HG03045 (cell line): Measurements from ENCODE around the gene HS3ST2.

Source experiments
- ATAC-seq: cut with Tn5 transposase; IDR thresholded peaks from one replicate; pipeline ENCODE4 v1.9.1; 2021; ENCODE audit warnings: mild to moderate bottlenecking, moderate library complexity; ENCODE audit not compliant: unreplicated experiment

The HS3ST2 gene

DNA sequence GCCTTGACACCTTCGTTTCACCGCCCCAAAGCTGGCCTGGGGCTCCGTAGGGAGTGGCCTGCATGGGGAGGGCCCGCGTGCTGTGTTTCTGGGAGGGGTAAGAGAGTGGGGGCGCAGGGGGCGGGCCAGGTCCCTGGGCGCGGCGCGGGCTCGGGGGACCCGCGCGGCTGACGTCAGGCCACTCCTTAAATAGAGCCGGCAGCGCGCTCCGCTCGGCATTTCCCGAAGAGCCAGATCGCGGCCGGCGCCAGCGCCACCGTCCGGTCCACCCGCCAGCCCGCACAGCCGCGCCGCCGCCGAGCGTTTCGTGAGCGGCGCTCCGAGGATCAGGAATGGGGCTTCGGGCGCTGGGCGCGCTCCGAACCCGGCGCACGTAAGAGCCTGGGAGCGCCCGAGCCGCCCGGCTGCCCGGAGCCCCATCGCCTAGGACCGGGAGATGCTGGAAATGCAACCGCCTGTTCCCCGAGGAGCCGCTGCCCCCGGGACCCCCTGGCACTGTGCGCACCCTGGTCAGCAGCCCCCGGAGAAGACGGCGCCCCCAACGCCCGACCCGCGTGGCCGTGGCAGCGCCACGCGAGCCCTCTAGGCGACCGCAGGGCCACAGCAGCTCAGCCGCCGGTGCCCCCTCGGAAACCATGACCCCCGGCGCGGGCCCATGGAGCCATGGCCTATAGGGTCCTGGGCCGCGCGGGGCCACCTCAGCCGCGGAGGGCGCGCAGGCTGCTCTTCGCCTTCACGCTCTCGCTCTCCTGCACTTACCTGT lies at the start of gene HS3ST2:
HS3ST2 (plus strand) TSS at position 215 of the 763 bp plus-strand sequence; CDS start at position 664, 449 bp downstream.
- no peak for ATAC-seq

DNA sequence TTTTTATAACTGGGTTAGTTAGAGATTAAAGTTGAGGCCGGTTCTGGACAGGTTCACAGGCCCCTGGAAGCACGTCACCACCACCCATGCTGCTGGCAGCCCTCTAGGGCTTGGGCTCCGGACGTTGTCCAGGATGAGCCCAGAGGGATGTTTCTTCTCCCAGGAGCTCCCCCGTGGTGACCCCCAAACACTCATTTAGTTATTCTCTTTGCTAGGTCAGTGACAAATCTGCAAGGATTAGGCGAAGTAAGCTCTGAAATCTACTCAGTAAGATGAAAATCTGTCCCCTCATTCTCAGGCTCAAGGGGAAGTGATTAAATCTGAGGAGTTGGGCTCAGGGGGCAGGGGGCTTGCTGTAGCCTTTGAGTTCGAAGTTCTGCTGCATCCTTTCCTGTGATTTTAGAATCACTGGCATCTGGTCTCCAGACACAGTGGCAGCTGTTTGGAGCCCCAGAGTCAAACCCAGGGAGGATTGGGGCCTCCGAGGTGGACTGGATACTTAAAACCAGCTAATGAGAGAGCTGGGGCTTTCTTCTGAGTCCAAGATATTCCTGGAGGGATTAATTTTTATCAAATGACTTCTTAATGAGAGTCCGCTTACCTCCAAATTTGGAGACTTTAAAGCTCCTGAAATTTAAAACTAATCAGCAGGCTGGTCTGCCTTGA lies 49.2 kb upstream of the HS3ST2 start:
- ATAC-seq = no peak

DNA sequence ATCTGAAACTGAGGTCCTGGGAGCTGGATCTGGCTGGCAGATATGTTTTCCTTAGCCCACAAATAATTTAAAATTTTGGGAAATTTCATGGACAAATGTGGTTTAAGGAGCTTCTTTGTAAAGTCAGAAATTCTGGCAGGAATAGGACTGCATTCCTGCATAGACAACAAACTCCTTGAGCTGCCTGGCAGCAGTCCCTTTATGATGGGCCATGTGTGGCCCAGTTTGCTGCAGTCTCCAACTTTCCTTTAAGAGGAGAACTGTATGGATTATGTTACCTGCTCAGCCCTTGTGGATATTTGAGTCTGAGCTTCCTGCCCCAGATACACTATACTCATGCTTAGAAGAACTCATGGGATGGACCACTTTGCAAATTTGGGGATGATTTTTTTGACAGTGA lies 48.5 kb upstream of the HS3ST2 start:
- ATAC-seq = no peak

DNA sequence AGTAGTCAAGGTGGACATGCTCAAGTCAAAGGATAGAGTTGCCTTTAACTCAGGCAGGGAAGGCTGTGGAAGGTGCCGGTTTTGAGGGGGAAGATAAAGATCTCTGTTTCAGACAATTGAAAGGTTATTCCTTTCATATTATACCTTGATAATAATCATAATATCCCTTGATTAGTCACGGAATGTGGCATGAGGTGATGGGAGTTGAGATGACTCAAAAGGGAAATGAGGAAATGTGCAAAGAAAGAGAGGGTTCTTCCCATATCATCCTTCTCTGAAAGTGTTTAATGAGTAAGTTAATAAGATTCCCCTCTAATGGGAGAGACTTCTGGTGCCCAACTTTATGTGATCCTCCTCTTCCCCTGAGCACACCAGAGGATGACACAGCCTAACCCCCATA lies 43.1 kb upstream of the HS3ST2 start:
- no peak for ATAC-seq

DNA sequence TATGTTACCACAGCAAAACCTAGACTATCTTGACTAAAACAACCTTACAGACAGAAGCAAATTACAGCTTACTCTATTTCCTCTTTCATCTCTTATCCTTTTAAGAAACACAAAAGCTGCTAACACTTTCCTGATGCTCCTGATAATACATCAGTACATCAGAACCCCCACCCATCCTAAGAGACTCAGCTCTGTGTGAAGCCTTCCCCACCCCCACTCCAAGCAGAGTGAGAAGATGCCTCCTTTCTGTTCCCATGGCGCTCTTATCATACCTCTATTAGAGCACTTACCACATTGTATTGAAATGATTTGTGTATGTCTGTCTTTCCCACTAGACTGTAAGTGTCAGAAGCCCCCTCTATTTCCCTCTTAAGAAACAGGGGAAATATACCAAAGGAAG lies 42.4 kb upstream of the HS3ST2 start:
- ATAC-seq = no peak

DNA sequence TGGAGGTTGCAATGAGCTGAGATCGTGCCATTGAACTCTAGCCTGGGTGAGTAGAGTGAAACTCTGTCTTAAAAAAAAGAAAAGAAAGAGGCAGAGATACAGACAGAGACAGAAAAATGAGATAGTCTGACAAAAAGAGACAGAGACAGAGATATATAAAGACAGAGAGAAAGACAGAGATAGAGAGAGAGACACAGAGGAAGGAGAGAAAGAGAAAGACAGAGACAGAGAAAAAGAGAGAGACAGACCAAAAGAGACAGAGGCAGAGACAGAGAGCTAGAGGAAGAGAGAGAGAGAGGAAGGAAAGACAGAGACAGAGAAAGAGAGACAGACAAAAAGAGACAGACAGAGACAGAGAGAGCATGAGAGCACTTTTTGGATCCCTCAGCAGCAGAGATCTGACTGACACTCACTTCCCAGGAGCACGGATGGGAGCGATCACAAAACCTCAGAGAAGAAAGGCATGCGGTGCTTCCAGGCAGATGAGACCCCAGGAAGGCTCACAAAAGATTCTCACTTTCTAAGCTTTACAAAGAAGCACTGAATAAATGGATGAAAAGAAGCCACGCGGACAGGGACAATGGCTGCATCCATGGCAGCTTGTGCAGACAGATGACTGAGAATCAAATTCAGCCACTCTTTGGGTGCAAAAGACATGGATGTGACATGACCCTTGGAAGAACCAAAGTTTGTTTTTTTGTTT lies 38.6 kb upstream of the HS3ST2 start:
- no peak for ATAC-seq

DNA sequence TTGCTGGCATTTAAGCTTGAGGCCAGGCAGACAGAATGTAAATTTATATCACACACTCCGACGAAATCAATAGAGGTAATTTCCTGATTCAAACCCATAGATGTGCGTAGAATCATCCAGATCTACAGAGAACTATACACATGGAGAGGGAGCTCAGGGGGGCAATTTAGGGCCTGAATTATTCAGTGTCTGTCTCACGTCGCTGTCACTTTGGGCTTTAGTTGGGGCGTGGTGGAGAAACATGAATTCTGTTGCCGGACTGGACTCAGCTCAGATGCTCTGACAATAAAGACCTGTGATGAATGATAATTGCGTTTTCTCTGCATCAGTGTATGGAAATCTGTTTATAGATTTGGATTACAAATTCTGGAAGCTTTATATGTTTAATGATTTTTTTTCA lies 32.5 kb upstream of the HS3ST2 start:
- no peak for ATAC-seq

- no peak for ATAC-seq
Measured at GRCh38 chr16:22782314-22782713, 31.6 kb upstream of the HS3ST2 start.

- ATAC-seq = no peak
Measured at GRCh38 chr16:22784690-22785214, 29.2 kb upstream of the HS3ST2 start.

- ATAC-seq = no peak
Measured at GRCh38 chr16:22785552-22785951, 28.4 kb upstream of the HS3ST2 start.

GRCh38 chr16:22786284-22786683 lies 27.7 kb upstream of the HS3ST2 start:
- ATAC-seq = no peak

DNA sequence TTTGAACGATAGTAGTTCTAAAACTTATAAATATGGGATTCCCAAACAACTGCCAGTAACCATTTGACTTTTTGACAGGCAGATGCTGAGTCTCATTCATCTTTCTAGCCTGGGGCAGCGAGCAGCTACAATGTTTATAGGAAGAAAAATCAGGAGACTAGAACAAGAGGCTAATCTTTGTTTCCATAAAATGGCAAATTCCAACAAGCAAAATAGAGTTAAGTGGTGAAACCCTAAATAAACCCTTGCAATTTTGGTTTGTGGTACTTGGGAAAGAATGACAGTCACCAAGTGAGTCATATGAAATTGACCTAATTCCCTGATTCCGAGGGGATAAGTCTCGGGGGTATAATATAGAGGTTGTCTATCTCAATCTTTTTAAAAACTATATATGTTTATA lies 27.3 kb upstream of the HS3ST2 start:
- ATAC-seq = no peak

GRCh38 chr16:22787466-22788192 lies 26.3 kb upstream of the HS3ST2 start:
- ATAC-seq = no peak

- ATAC-seq = no peak
Measured at GRCh38 chr16:22788193-22788530, 25.8 kb upstream of the HS3ST2 start.

DNA sequence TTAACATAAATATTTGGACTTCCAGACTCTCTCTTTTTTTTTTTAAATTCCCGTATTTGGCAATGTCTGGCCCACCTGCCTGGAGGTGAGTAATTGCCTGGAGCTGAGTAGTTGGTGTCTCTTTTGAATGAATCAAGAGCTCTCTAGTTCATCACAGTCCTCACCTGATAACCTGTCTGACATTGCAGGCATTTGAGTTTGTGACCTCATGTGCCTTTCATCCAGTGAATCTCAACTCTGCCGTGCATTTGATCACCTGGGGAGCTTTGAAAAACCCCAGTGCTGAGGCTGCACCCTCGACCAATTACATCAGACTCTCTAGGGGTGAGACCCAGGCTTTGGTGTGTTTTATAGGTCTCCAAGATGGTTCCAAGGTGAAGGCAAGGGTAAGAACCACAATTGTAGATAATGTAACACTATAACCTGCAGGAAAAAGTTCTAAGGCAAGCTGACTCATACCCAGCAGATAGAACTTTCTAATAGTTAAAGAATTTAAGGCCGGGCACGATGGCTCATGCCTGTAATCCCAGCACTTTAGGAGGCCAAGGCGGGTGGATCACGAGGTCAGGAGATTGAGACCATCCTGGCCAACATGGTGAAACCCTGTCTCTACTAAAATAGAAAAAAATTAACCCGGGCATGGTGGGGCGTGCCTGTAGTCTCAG lies 24.5 kb upstream of the HS3ST2 start:
- ATAC-seq = no peak

- no peak for ATAC-seq
Measured at GRCh38 chr16:22797551-22797950, 16.4 kb upstream of the HS3ST2 start.

GRCh38 chr16:22799113-22799512 lies 14.8 kb upstream of the HS3ST2 start:
- ATAC-seq = no peak

DNA sequence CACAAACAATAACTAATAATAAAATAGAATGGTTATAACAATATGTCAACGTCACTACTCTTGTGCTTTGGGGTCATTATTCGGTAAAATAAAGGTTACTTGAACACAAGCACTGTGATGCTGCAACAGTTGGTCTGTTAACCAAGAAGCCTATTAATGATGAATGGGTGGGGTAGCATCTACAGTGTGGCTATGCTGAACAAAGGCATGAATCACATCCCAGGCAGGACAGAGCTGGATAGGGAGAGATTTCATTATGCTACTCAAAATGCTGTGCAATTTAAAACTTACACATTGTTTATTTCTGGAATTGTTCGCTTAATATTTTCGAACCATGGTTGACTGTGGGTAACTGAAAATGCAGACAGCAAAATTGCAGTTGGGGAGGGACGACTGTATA lies 9.1 kb upstream of the HS3ST2 start:
- ATAC-seq = no peak

GRCh38 chr16:22805326-22805725 lies 8.6 kb upstream of the HS3ST2 start:
- ATAC-seq = no peak

GRCh38 chr16:22806811-22807210 lies 7.2 kb upstream of the HS3ST2 start:
- ATAC-seq = no peak

- no peak for ATAC-seq
Measured at GRCh38 chr16:22810226-22810625, 3.7 kb upstream of the HS3ST2 start.
